Measurements from ENCODE around the gene RNF181. TPM values are rescaled to one million over a fixed set of nuclear protein-coding genes. Genes with fewer than 3 reads are reported as not detected.

RNF181 gene
- total RNA-seq, 1 experiment from 2014 or later: 156 TPM

DNA sequence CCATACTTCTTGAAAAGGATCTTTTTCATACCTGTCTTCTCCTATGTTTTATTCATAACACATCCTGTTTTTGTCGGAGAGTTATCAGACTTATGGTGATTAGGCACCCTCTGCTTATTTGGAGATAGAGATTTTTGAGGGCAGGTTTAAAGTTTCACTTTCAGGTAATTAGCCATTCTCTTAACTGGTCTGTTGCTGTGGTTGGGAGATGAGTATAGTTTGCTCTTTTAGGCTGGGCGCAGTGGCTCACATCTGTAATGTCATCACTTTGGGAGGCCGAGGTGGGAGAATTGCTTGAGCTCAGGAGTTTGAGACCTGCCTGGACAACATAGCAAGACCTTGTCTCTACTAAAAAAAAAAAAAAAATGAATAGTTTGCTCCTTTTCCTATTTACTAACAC is 47.2 kb downstream of the RNF181 start:
- in situ Hi-C loops (cut with HindIII; ENCODE audit: low pct_unique_long_range_greater_than_20kb, low sequenced_read_pairs) (no loop called here), intact Hi-C loops (cut with micrococcal nuclease; ENCODE audit: unreplicated experiment) (no loop called here)
- ChIA-PET POLR2A (interaction anchor here (0.7 kb wide), 1 partner anchor 722 kb away, joined by 5 read pairs; no protein-coding TSS in a partner anchor), CTCF (no interaction called here)
- BruUV-seq (replicated peaks): no TSS peak
- DNase-seq (ENCODE audit: low read depth, low spot score) (no peak), ATAC-seq (no peak)
- Histone ChIP-seq H3K27ac (ENCODE audit: low read length) (no peak overlapping the region), H3K9me3 (ENCODE audit: control insufficient read depth, insufficient read depth, low read depth, low read length) (no peaks in the 10 kb centered on the region), H3K27me3 (ENCODE audit: control insufficient read depth, insufficient read depth, low read length) (no peaks in the 10 kb centered on the region), H3K36me3 (ENCODE audit: control insufficient read depth, insufficient read depth, low read length) (peaks cover 54% of the 10 kb centered on the region), H3K4me3 (ENCODE audit: low read depth in 2 of 2, low read length in 2 of 2) (no peak overlapping the region), H3K4me1 (ENCODE audit: control insufficient read depth, insufficient read depth, low read length) (no peaks in the 10 kb centered on the region)
- no peak for TF ChIP-seq REST (IDR thresholded peaks at IDR 0.05; ENCODE audit: insufficient read depth in 1 of 2, low read depth in 2 of 2, low read length in 1 of 2)
- TF ChIP-seq POLR2AphosphoS5 (IDR thresholded peaks at IDR 0.05; ENCODE audit: low read depth, low read length): no peak
- no peak for TF ChIP-seq SIN3A (IDR thresholded peaks at IDR 0.05; ENCODE audit: borderline replicate concordance, insufficient read depth, low read depth, low read length)
- TF ChIP-seq, protein P1, sequence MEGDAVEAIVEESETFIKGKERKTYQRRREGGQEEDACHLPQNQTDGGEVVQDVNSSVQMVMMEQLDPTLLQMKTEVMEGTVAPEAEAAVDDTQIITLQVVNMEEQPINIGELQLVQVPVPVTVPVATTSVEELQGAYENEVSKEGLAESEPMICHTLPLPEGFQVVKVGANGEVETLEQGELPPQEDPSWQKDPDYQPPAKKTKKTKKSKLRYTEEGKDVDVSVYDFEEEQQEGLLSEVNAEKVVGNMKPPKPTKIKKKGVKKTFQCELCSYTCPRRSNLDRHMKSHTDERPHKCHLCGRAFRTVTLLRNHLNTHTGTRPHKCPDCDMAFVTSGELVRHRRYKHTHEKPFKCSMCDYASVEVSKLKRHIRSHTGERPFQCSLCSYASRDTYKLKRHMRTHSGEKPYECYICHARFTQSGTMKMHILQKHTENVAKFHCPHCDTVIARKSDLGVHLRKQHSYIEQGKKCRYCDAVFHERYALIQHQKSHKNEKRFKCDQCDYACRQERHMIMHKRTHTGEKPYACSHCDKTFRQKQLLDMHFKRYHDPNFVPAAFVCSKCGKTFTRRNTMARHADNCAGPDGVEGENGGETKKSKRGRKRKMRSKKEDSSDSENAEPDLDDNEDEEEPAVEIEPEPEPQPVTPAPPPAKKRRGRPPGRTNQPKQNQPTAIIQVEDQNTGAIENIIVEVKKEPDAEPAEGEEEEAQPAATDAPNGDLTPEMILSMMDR (IDR thresholded peaks at IDR 0.05): no peak
- no peak for TF ChIP-seq TCF7L2 (IDR thresholded peaks at IDR 0.05; ENCODE audit: low read depth, low read length)

DNA sequence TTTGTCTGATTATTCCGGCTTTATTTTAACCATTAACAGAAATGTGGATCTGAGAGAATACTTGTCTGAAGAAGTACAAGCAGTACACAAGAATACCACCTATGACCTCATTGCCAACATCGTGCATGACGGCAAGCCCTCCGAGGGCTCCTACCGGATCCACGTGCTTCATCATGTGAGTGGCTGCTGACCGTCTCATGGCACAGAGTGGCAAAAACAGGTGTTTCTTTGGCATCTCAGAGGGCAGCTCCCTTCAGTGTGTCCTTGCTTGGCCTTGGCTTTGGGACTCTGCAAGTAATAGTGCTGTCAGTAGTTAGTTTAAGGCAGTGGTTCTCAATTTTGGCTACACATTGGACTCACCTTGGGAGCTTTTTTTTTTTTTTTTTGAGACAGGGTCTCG is 49.4 kb downstream of the RNF181 start:
- Histone ChIP-seq H3K4me1 (ENCODE audit: control insufficient read depth, insufficient read depth, low read length) (no peaks in the 10 kb centered on the region), H3K4me3 (ENCODE audit: low read depth in 2 of 2, low read length in 2 of 2) (no peak overlapping the region), H3K9me3 (ENCODE audit: control insufficient read depth, insufficient read depth, low read depth, low read length) (no peaks in the 10 kb centered on the region), H3K27ac (ENCODE audit: low read length) (no peak overlapping the region), H3K27me3 (ENCODE audit: control insufficient read depth, insufficient read depth, low read length) (no peaks in the 10 kb centered on the region), H3K36me3 (ENCODE audit: control insufficient read depth, insufficient read depth, low read length) (peaks cover 57% of the 10 kb centered on the region)
- DNase-seq (ENCODE audit: low read depth, low spot score) (no peak), ATAC-seq (no peak)
- TF ChIP-seq POLR2AphosphoS5 (IDR thresholded peaks at IDR 0.05; ENCODE audit: low read depth, low read length) (no peak), TCF7L2 (IDR thresholded peaks at IDR 0.05; ENCODE audit: low read depth, low read length) (no peak), SIN3A (IDR thresholded peaks at IDR 0.05; ENCODE audit: borderline replicate concordance, insufficient read depth, low read depth, low read length) (no peak), REST (IDR thresholded peaks at IDR 0.05; ENCODE audit: insufficient read depth in 1 of 2, low read depth in 2 of 2, low read length in 1 of 2) (no peak)
- TF ChIP-seq, protein P1 (IDR thresholded peaks at IDR 0.05): no peak
- intact Hi-C loops (cut with micrococcal nuclease; ENCODE audit: unreplicated experiment) (no loop called here), in situ Hi-C loops (cut with HindIII; ENCODE audit: low pct_unique_long_range_greater_than_20kb, low sequenced_read_pairs) (no loop called here)
- no TSS peak for BruUV-seq (replicated peaks)
- POLR2A ChIA-PET: no interaction called here
- CTCF ChIA-PET: no interaction called here

Measured in Panc1 (cell line).